T-cell (primary cell): Measurements from ENCODE around the gene CCDC87. TPM values are rescaled to one million over a fixed set of nuclear protein-coding genes. Genes with fewer than 3 reads are reported as not detected.
"Not testable (repeated sequence)": the region's sequence is repeated elsewhere in the genome, so short reads cannot be mapped to it uniquely, and the experiment has no call there.

Experiments
- ATAC-seq, 4 experiments: fragments of 200-7000 bp in 3 of 4; fragments of 150-1000 bp in 1 of 4; cut with Tn5 transposase; replicated peaks in 1 of 4; 1 replicate in 3 of 4; 2 replicates in 1 of 4; pipeline ENCODE4 v1.10.0; 2021; ENCODE audit warnings: moderate library complexity in 3 of 4, mild to moderate bottlenecking in 2 of 4, moderate number of reproducible peaks in 1 of 4
- CTCF ChIA-PET, 2 donors: fragments of 300-600 bp; sonication (Branson Sonifier 250); formaldehyde crosslinking; loops; one replicate each; lab custom pipeline; 2022; ENCODE audit warnings: antibody characterized with exemption in 2 of 2; lab: Charles Lee
- POLR2A ChIA-PET, 2 donors: fragments of 300-600 bp; sonication (Branson Sonifier 250); formaldehyde crosslinking; loops; one replicate each; lab custom pipeline; 2022; ENCODE audit warnings: antibody characterized with exemption in 2 of 2; lab: Charles Lee
- DNase-seq, 35 experiments: peaks; one replicate each; pipeline versions ENCODE4 v3.0.0 to v3.0.0-alpha.2; 2013 to 2023
- H3K27ac ChIP-seq: one replicate; pipeline ENCODE4 v1.5.1; 2013; ENCODE audit warnings: low read length
- H3K27me3 ChIP-seq, 2 experiments: replicated peaks in 1 of 2; 1 replicate in 1 of 2; 2 replicates in 1 of 2; pipeline versions ENCODE4 v1.6.1 to v1.7.0; 2013; ENCODE audit warnings: low read length in 1 of 2, mixed read lengths in 1 of 2; ENCODE audit not compliant: control insufficient read depth in 2 of 2, insufficient read depth in 2 of 2; ENCODE audit errors: extremely low read depth in 1 of 2
- H3K36me3 ChIP-seq, 2 donors: 1 replicate in 1 of 2; 2 replicates in 1 of 2; pipeline versions ENCODE4 v1.6.1 to v1.7.0; 2013; ENCODE audit warnings: low read length in 1 of 2; ENCODE audit not compliant: control insufficient read depth in 2 of 2, insufficient read depth in 1 of 2; ENCODE audit errors: extremely low read depth in 1 of 2
- H3K4me1 ChIP-seq, 2 experiments: 1 replicate in 1 of 2; 2 replicates in 1 of 2; pipeline versions ENCODE4 v1.6.1 to v1.7.0; 2013; ENCODE audit warnings: low read length in 2 of 2, mixed read lengths in 1 of 2; ENCODE audit not compliant: insufficient read depth in 2 of 2, control insufficient read depth in 1 of 2; ENCODE audit errors: extremely low read depth in 1 of 2
- H3K4me3 ChIP-seq, 2 donors: 1 replicate in 1 of 2; 2 replicates in 1 of 2; pipeline versions ENCODE4 v1.5.1 to v1.7.0; 2013; ENCODE audit warnings: mild to moderate bottlenecking in 2 of 2, low read length in 1 of 2, moderate library complexity in 1 of 2; ENCODE audit not compliant: control insufficient read depth in 1 of 2; ENCODE audit errors: extremely low read depth in 1 of 2
- H3K9me3 ChIP-seq: 2 replicates; pipeline ENCODE4 v1.7.0; 2013
- H3K27ac Mint-ChIP-seq, 2 donors: one replicate each; pipeline ENCODE4 v1.8.0; 2020 to 2021; ENCODE audit warnings: mild to moderate bottlenecking in 2 of 2, mixed read lengths in 2 of 2
- H3K27me3 Mint-ChIP-seq, 2 donors: one replicate each; pipeline ENCODE4 v1.8.0; 2021 to 2022; ENCODE audit warnings: mixed read lengths in 2 of 2
- H3K36me3 Mint-ChIP-seq: one replicate; pipeline ENCODE4 v1.8.0; 2021; ENCODE audit warnings: mixed read lengths
- H3K4me1 Mint-ChIP-seq, 3 donors: one replicate each; pipeline ENCODE4 v1.8.0; 2020 to 2022; ENCODE audit warnings: mixed read lengths in 3 of 3, mild to moderate bottlenecking in 1 of 3
- H3K4me3 Mint-ChIP-seq, 3 donors: one replicate each; pipeline ENCODE4 v1.8.0; 2020 to 2022; ENCODE audit warnings: mild to moderate bottlenecking in 3 of 3, mixed read lengths in 3 of 3, moderate library complexity in 3 of 3
- H3K9me3 Mint-ChIP-seq, 3 donors: one replicate each; pipeline ENCODE4 v1.8.0; 2020 to 2022; ENCODE audit warnings: mixed read lengths in 3 of 3
- WGBS: methylation state at CpG from one replicate; pipeline ENCODE4 v1.1.5; 2013; ENCODE audit warnings: missing lambda C conversion rate; ENCODE audit not compliant: insufficient coverage; 5-methylcytosine and 5-hydroxymethylcytosine counted together
- total RNA-seq, 35 experiments: library from RNA in 6 of 35; stranded (reverse) in 6 of 35; fragments of 120-200 nt in 1 of 35; gene quantifications; one replicate each; pipeline versions ENCODE4 v1.2.1 to v1.2.4 and lab custom pipeline; 2013 to 2026

The CCDC87 gene
- total RNA-seq, 5 donors from 2014 or later (not counting 1 experiment from before 2014, with no cell fraction given) = 0.10 to 0.65 (median 0.32) TPM

- H3K27ac ChIP-seq, H3K9me3 ChIP-seq, H3K27ac Mint-ChIP-seq, H3K27me3 Mint-ChIP-seq, H3K36me3 ChIP-seq, H3K4me1 ChIP-seq, DNase-seq, H3K4me3 ChIP-seq, H3K9me3 Mint-ChIP-seq, H3K36me3 Mint-ChIP-seq, H3K4me3 Mint-ChIP-seq, POLR2A ChIA-PET, CTCF ChIA-PET, ATAC-seq: not testable (repeated sequence)
- H3K27me3 ChIP-seq = peaks cover 0 to 15% of the 10 kb centered on the region in 2 experiments
- 75% methylated on average over 2 of the region's 3 CpGs for whole genome bisulfite sequencing
- H3K4me1 Mint-ChIP-seq = peaks cover 6 to 15% (median 10%) of the 10 kb centered on the region in 3 donors
These were observed 10.2 kb downstream of the CCDC87 start for GRCh38 chr11:66582565-66583147.

GRCh38 chr11:66581261-66581660 is 11.6 kb downstream of the CCDC87 start:
- H3K36me3 Mint-ChIP-seq = no peaks in the 10 kb centered on the region
- no peaks in the 10 kb centered on the region for H3K36me3 ChIP-seq
- ATAC-seq (no peak), DNase-seq (no peak)
- no peak overlapping the region for H3K27ac Mint-ChIP-seq
- H3K4me1 Mint-ChIP-seq = peaks cover 6 to 15% (median 10%) of the 10 kb centered on the region in 3 donors
- ChIA-PET CTCF (interaction anchor here (0.9 to 3.5 kb wide), 4 partner anchors 9 to 97 kb away, joined by 3 to 22 read pairs (median 4); partner anchors contain the start of gene RBM4B (in 1 of the 2)), POLR2A (interaction anchor here in 1 of 2 donors (0.6 kb wide), 1 partner anchor 1822 kb away, joined by 4 read pairs; no protein-coding TSS in a partner anchor)
- H3K27me3 ChIP-seq = peaks cover 0 to 16% of the 10 kb centered on the region in 2 experiments
- H3K27me3 Mint-ChIP-seq = peaks cover 1 to 3% of the 10 kb centered on the region in 2 donors
- H3K4me1 ChIP-seq = peaks cover 0 to 7% of the 10 kb centered on the region in 2 experiments
- no peak overlapping the region for H3K27ac ChIP-seq
- H3K9me3 ChIP-seq = no peaks in the 10 kb centered on the region
- H3K4me3 ChIP-seq = no peak overlapping the region
- H3K4me3 Mint-ChIP-seq = no peak overlapping the region
- H3K9me3 Mint-ChIP-seq = peaks cover 0 to 10% (median 0%) of the 10 kb centered on the region in 3 donors
- 60% methylated on average over 1 of the region's 3 CpGs for WGBS

- CTCF ChIA-PET = interaction anchor here (0.9 to 3.5 kb wide), 4 partner anchors 10 to 98 kb away, joined by 3 to 22 read pairs (median 4); partner anchors contain the start of gene RBM4B (in 1 of the 2)
- DNase-seq (no peak), ATAC-seq (no peak)
- POLR2A ChIA-PET = no interaction called here
- peaks cover 5 to 7% of the 10 kb centered on the region in 2 donors for H3K27me3 Mint-ChIP-seq
- no peaks in the 10 kb centered on the region for H3K36me3 Mint-ChIP-seq
- H3K4me3 Mint-ChIP-seq = no peak overlapping the region
- H3K4me1 Mint-ChIP-seq = peaks cover 6 to 15% (median 10%) of the 10 kb centered on the region in 3 donors
- 64% methylated on average over 5 of the region's 5 CpGs for WGBS
- Histone ChIP-seq H3K27me3 (peaks cover 0 to 14% of the 10 kb centered on the region in 2 experiments), H3K4me3 (no peak overlapping the region), H3K36me3 (no peaks in the 10 kb centered on the region), H3K27ac (no peak overlapping the region), H3K9me3 (no peaks in the 10 kb centered on the region), H3K4me1 (peaks cover 0 to 7% of the 10 kb centered on the region in 2 experiments)
- H3K27ac Mint-ChIP-seq = no peak overlapping the region
- peaks cover 0 to 10% (median 0%) of the 10 kb centered on the region in 3 donors for H3K9me3 Mint-ChIP-seq
These were observed 12.1 kb downstream of the CCDC87 start for GRCh38 chr11:66580803-66581202.

GRCh38 chr11:66579017-66579606 is 13.8 kb downstream of the CCDC87 start:
- Mint-ChIP-seq H3K27ac (no peak overlapping the region), H3K27me3 (peaks cover 5 to 16% of the 10 kb centered on the region in 2 donors), H3K4me3 (no peak overlapping the region), H3K36me3 (no peaks in the 10 kb centered on the region), H3K4me1 (peaks cover 6 to 15% (median 10%) of the 10 kb centered on the region in 3 donors), H3K9me3 (peaks cover 0 to 10% (median 0%) of the 10 kb centered on the region in 3 donors)
- H3K9me3 ChIP-seq = no peaks in the 10 kb centered on the region
- 20% methylated on average over 21 of the region's 25 CpGs for WGBS
- ATAC-seq (peak; percentile 64 to 81 (median 76)), DNase-seq (peak; percentile 31 to 88 (median 65))
- H3K4me3 ChIP-seq = no peak overlapping the region
- H3K4me1 ChIP-seq = peaks cover 0 to 7% of the 10 kb centered on the region in 2 experiments
- no peaks in the 10 kb centered on the region for H3K36me3 ChIP-seq
- ChIA-PET CTCF (interaction anchor here (0.8 to 3.5 kb wide), 5 partner anchors 13 to 170 kb away, joined by 3 to 22 read pairs (median 4); partner anchors contain the start of genes CCDC87 (in 1 of the 2) and RBM4B (in 1 of the 2)), POLR2A (no interaction called here)
- H3K27me3 ChIP-seq = peaks cover 0 to 14% of the 10 kb centered on the region in 2 experiments
- H3K27ac ChIP-seq = no peak overlapping the region

- Mint-ChIP-seq H3K27me3 (peaks cover 7 to 20% of the 10 kb centered on the region in 2 donors), H3K36me3 (peaks cover 4% of the 10 kb centered on the region), H3K27ac (no peak overlapping the region), H3K4me3 (no peak overlapping the region), H3K9me3 (no peaks in the 10 kb centered on the region), H3K4me1 (peaks cover 11 to 16% (median 14%) of the 10 kb centered on the region in 3 donors)
- Histone ChIP-seq H3K4me3 (no peak overlapping the region), H3K9me3 (no peaks in the 10 kb centered on the region), H3K36me3 (no peaks in the 10 kb centered on the region), H3K27ac (no peak overlapping the region), H3K27me3 (peaks cover 0 to 11% of the 10 kb centered on the region in 2 experiments), H3K4me1 (peaks cover 0 to 14% of the 10 kb centered on the region in 2 experiments)
- WGBS = 100% methylated on average over 1 of the region's 2 CpGs
- DNase-seq (no peak), ATAC-seq (no peak)
- CTCF ChIA-PET = no interaction called here
- POLR2A ChIA-PET = no interaction called here
These were observed 22.0 kb downstream of the CCDC87 start for GRCh38 chr11:66570850-66571180.

- no peaks in the 10 kb centered on the region for H3K9me3 ChIP-seq
- H3K27ac ChIP-seq = no peak overlapping the region
- H3K9me3 Mint-ChIP-seq = no peaks in the 10 kb centered on the region
- DNase-seq (no peak), ATAC-seq (no peak)
- H3K27ac Mint-ChIP-seq = no peak overlapping the region
- 62% methylated on average over 2 of the region's 5 CpGs for WGBS
- peaks cover 7 to 15% of the 10 kb centered on the region in 2 donors for H3K27me3 Mint-ChIP-seq
- CTCF ChIA-PET = interaction anchor here in 1 of 2 donors (1.1 kb wide), 1 partner anchor 103 kb away, joined by 3 read pairs; no protein-coding TSS in a partner anchor
- H3K36me3 ChIP-seq = no peaks in the 10 kb centered on the region
- peaks cover 4% of the 10 kb centered on the region for H3K36me3 Mint-ChIP-seq
- H3K27me3 ChIP-seq = peaks cover 0 to 9% of the 10 kb centered on the region in 2 experiments
- H3K4me3 Mint-ChIP-seq = peak overlapping the region in 2 of 3 donors; percentile 16 to 31
- H3K4me1 Mint-ChIP-seq = peaks cover 11 to 16% (median 14%) of the 10 kb centered on the region in 3 donors
- POLR2A ChIA-PET = interaction anchor here in 1 of 2 donors (0.6 to 0.7 kb wide), 2 partner anchors 37 to 1637 kb away, joined by 3 to 5 read pairs; no protein-coding TSS in a partner anchor
- peaks cover 0 to 14% of the 10 kb centered on the region in 2 experiments for H3K4me1 ChIP-seq
- H3K4me3 ChIP-seq = no peak overlapping the region
These were observed 22.6 kb downstream of the CCDC87 start for GRCh38 chr11:66570079-66570849.
